ENCODE measurements around the gene AADACL2. TPM values are rescaled to one million over a fixed set of nuclear protein-coding genes. Genes with fewer than 3 reads are reported as not detected.
"Not testable (repeated sequence)": the region's sequence is repeated elsewhere in the genome, so short reads cannot be mapped to it uniquely, and the experiment has no call there.

The AADACL2 gene
- total RNA-seq, 1 donor = not detected

DNA sequence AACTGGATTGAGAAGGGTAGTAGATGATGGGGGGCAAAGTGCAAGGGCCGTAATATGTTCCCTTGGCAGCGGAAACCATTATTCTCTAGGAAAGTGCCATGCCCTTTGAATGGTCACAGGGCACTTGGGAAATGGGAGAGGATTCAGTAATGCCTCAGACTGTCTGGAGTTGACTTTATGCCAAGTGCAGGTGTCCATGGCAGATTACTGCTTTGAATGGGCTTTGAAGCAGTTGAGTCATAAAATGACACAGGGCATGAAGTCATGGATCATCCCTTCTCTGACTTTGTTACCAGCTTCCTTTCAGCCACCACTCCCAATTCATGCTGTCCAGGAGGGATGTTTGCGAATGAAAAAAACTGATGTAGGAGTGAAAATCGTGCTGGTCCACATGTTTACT, 20.1 kb downstream of the AADACL2 start:
- Histone ChIP-seq H3K9me3 (ENCODE audit: low read depth, low read length) (no peaks in the 10 kb centered on the region), H3K27me3 (ENCODE audit: insufficient read depth, low read length) (no peaks in the 10 kb centered on the region), H3K36me3 (ENCODE audit: insufficient read depth, low read length) (no peaks in the 10 kb centered on the region), H3K79me2 (ENCODE audit: insufficient read depth, low read length) (no peaks in the 10 kb centered on the region), H3K4me1 (ENCODE audit: insufficient read depth, low read length) (no peaks in the 10 kb centered on the region), H3K4me3 (ENCODE audit: insufficient read depth, low read length) (no peak overlapping the region), H3K4me2 (ENCODE audit: insufficient read depth, low read length) (no peak overlapping the region), H4K20me1 (ENCODE audit: insufficient read depth, low read length) (no peaks in the 10 kb centered on the region), H3K27ac (ENCODE audit: low read depth, low read length) (no peak overlapping the region), H2AFZ (ENCODE audit: low read length) (no peak overlapping the region)
- TF ChIP-seq, protein P1, sequence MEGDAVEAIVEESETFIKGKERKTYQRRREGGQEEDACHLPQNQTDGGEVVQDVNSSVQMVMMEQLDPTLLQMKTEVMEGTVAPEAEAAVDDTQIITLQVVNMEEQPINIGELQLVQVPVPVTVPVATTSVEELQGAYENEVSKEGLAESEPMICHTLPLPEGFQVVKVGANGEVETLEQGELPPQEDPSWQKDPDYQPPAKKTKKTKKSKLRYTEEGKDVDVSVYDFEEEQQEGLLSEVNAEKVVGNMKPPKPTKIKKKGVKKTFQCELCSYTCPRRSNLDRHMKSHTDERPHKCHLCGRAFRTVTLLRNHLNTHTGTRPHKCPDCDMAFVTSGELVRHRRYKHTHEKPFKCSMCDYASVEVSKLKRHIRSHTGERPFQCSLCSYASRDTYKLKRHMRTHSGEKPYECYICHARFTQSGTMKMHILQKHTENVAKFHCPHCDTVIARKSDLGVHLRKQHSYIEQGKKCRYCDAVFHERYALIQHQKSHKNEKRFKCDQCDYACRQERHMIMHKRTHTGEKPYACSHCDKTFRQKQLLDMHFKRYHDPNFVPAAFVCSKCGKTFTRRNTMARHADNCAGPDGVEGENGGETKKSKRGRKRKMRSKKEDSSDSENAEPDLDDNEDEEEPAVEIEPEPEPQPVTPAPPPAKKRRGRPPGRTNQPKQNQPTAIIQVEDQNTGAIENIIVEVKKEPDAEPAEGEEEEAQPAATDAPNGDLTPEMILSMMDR (IDR thresholded peaks at IDR 0.05; ENCODE audit: extremely low read depth, low read depth, low read length) = no peak
- DNase-seq (ENCODE audit: insufficient read length, low spot score, missing footprints) = no peak

DNA sequence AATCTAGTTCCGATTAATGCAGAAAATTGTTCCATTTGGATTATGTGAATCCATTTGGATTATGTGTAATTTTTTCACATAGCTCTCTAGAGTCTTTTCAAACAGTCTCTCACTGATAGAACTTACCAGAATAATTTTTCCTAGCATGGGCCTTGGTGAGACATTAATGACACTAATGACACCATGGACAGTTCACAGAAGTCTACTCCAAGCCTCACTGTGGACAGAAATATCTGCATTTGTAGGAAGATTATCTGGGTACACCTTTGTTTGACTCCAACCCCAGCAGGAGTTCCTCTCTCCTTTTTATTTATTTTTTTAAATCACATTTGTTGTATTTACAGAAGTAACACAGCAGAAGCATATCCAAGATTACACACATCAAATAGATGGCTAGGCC, 27.9 kb downstream of the AADACL2 start:
- Histone ChIP-seq H4K20me1 (ENCODE audit: insufficient read depth, low read length) (no peaks in the 10 kb centered on the region), H3K4me2 (ENCODE audit: insufficient read depth, low read length) (no peak overlapping the region), H2AFZ (ENCODE audit: low read length) (no peak overlapping the region), H3K27me3 (ENCODE audit: insufficient read depth, low read length) (no peaks in the 10 kb centered on the region), H3K36me3 (ENCODE audit: insufficient read depth, low read length) (no peaks in the 10 kb centered on the region), H3K4me1 (ENCODE audit: insufficient read depth, low read length) (peaks cover 9% of the 10 kb centered on the region), H3K4me3 (ENCODE audit: insufficient read depth, low read length) (no peak overlapping the region), H3K9me3 (ENCODE audit: low read depth, low read length) (no peaks in the 10 kb centered on the region), H3K27ac (ENCODE audit: low read depth, low read length) (no peak overlapping the region), H3K79me2 (ENCODE audit: insufficient read depth, low read length) (no peaks in the 10 kb centered on the region)
- DNase-seq (ENCODE audit: insufficient read length, low spot score, missing footprints) = no peak
- TF ChIP-seq, protein P1 (IDR thresholded peaks at IDR 0.05; ENCODE audit: extremely low read depth, low read depth, low read length) = no peak

DNA sequence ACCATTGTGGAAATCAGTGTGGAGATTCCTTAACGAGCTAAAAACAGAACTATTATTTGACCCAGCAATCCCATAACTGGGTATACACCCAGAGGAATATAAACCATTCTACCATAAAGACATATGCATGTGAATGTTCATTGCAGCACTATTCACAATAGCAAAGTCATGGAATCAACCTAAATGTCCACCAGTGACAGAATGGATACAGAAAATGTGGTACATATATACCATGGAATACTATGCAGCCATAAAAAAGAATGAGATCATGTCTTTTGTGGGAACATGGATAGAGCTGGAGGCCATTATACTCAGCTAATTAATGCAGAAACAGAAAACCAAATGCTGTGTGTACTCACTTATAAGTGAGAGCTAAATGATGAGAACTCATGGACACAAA, 31.0 kb downstream of the AADACL2 start:
- H3K9me3 ChIP-seq (ENCODE audit: low read depth, low read length); DNase-seq (ENCODE audit: insufficient read length, low spot score, missing footprints): not testable (repeated sequence)

DNA sequence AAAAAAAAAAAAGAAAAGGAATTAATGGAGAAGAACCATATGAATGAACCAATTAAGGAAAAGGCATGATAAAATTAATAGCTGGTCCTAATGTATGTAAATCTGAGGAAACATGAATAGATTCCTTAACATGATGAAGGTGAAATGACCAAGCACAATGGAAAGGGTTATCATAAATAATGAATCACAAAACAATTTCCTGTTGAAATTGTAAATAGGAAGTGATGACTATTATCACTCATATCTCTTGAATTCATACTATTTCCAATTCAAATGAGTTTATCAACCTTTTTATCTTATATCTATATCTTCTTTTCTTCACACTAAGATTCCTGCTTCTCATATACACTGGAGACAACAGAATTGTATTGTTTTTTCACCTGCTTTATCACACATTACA, 32.0 kb downstream of the AADACL2 start:
- Histone ChIP-seq H3K36me3 (ENCODE audit: insufficient read depth, low read length) (no peaks in the 10 kb centered on the region), H3K4me2 (ENCODE audit: insufficient read depth, low read length) (no peak overlapping the region)

More for the DNA sequence above, 31.0 kb downstream of the AADACL2 start:
- H3K36me3 ChIP-seq (ENCODE audit: insufficient read depth, low read length); H2AFZ ChIP-seq (ENCODE audit: low read length); H3K4me3 ChIP-seq (ENCODE audit: insufficient read depth, low read length); H3K79me2 ChIP-seq (ENCODE audit: insufficient read depth, low read length); H3K27me3 ChIP-seq (ENCODE audit: insufficient read depth, low read length); H3K4me2 ChIP-seq (ENCODE audit: insufficient read depth, low read length); H3K27ac ChIP-seq (ENCODE audit: low read depth, low read length); H4K20me1 ChIP-seq (ENCODE audit: insufficient read depth, low read length): not testable (repeated sequence)
- peaks cover 11% of the 10 kb centered on the region for H3K4me1 ChIP-seq (ENCODE audit: insufficient read depth, low read length)

More for the DNA sequence above, 32.0 kb downstream of the AADACL2 start:
- Histone ChIP-seq H4K20me1 (ENCODE audit: insufficient read depth, low read length) (no peaks in the 10 kb centered on the region), H3K79me2 (ENCODE audit: insufficient read depth, low read length) (no peaks in the 10 kb centered on the region), H3K9me3 (ENCODE audit: low read depth, low read length) (no peaks in the 10 kb centered on the region), H3K4me1 (ENCODE audit: insufficient read depth, low read length) (peaks cover 16% of the 10 kb centered on the region), H3K27ac (ENCODE audit: low read depth, low read length) (no peak overlapping the region), H3K4me3 (ENCODE audit: insufficient read depth, low read length) (no peak overlapping the region), H2AFZ (ENCODE audit: low read length) (no peak overlapping the region), H3K27me3 (ENCODE audit: insufficient read depth, low read length) (no peaks in the 10 kb centered on the region)
- TF ChIP-seq, protein P1 (IDR thresholded peaks at IDR 0.05; ENCODE audit: extremely low read depth, low read depth, low read length) = no peak
- no peak for DNase-seq (ENCODE audit: insufficient read length, low spot score, missing footprints)
